Endothelial cell of umbilical vein (primary cell): Measurements from ENCODE around the gene MORN3. TPM values are rescaled to one million over a fixed set of nuclear protein-coding genes. Genes with fewer than 3 reads are reported as not detected.

Experiments
- BruUV-seq: library from RNA; stranded (reverse); fragments of 400-500 nt; replicated peaks from 2 replicates; lab custom pipeline; 2021; lab: Mats Ljungman, UMichigan
- CTCF ChIA-PET: fragments of 300-600, 350-600 bp; sonication (Branson Sonifier 250); formaldehyde crosslinking; loops from one replicate; lab custom pipeline; 2021; ENCODE audit warnings: antibody characterized with exemption, inconsistent platforms; lab: Charles Lee
- POLR2A ChIA-PET: fragments of 300-600, 350-600 bp; sonication (Branson Sonifier 250); formaldehyde crosslinking; loops from one replicate; lab custom pipeline; 2021; ENCODE audit warnings: antibody characterized with exemption, inconsistent platforms; lab: Charles Lee
- DNase-seq: peaks from one replicate; pipeline ENCODE4 v3.0.0-alpha.2; 2011; ENCODE audit warnings: low read depth, low spot score
- FAIRE-seq: peaks from 2 replicates; lab custom pipeline; 2011; peaks lifted over from hg19 to GRCh38; lab: Jason Lieb, UNC
- H2AFZ ChIP-seq: 2 replicates; pipeline ENCODE4 v1.6.0; 2012; ENCODE audit warnings: low read depth, low read length, control low read depth, inconsistent platforms
- H3K27ac ChIP-seq: 2 replicates; pipeline ENCODE4 v1.5.1; 2011; ENCODE audit warnings: low read depth, mild to moderate bottlenecking, control low read depth, low read length, moderate library complexity; ENCODE audit not compliant: insufficient read depth
- H3K27me3 ChIP-seq, 2 experiments: 2 replicates each; pipeline versions ENCODE4 v1.6.0 to v1.6.1; 2011; ENCODE audit warnings: low read length in 2 of 2, mixed read lengths in 1 of 2; ENCODE audit not compliant: control insufficient read depth in 2 of 2, insufficient read depth in 2 of 2
- H3K36me3 ChIP-seq, 2 experiments: 2 replicates in 1 of 2; 3 replicates in 1 of 2; pipeline ENCODE4 v1.5.1; 2011; ENCODE audit warnings: low read length in 2 of 2, mild to moderate bottlenecking in 1 of 2, moderate library complexity in 1 of 2; ENCODE audit not compliant: control insufficient read depth in 2 of 2, insufficient read depth in 2 of 2; ENCODE audit errors: extremely low read depth in 1 of 2
- H3K4me1 ChIP-seq: 3 replicates; pipeline ENCODE4 v1.5.1; 2011; ENCODE audit warnings: mild to moderate bottlenecking, low read length; ENCODE audit not compliant: control insufficient read depth, insufficient read depth; ENCODE audit errors: extremely low read depth
- H3K4me2 ChIP-seq: 2 replicates; pipeline ENCODE4 v1.6.1; 2011; ENCODE audit warnings: low read length, control low read depth, mixed read lengths; ENCODE audit not compliant: insufficient read depth
- H3K4me3 ChIP-seq, 3 experiments: fragments of 200-600 bp in 1 of 3; sonication (generic), shearing (Covaris generic) in 1 of 3; replicated peaks in 1 of 3; 2 replicates each; pipeline ENCODE4 v1.5.1; 2011 to 2016; ENCODE audit warnings: control low read depth in 3 of 3, low read length in 3 of 3, mild to moderate bottlenecking in 2 of 3, inconsistent platforms in 1 of 3, low read depth in 1 of 3, moderate library complexity in 1 of 3; ENCODE audit not compliant: insufficient read depth in 1 of 3
- H3K79me2 ChIP-seq: 2 replicates; pipeline ENCODE4 v1.6.0; 2012; ENCODE audit warnings: low read length, inconsistent platforms; ENCODE audit not compliant: control insufficient read depth, insufficient read depth
- H3K9ac ChIP-seq: replicated peaks from 2 replicates; pipeline ENCODE3; 2011; ENCODE audit warnings: low read length, control low read depth; ENCODE audit not compliant: insufficient read depth; ENCODE audit errors: extremely low read depth
- H3K9me1 ChIP-seq: replicated peaks from 3 replicates; pipeline ENCODE4 v1.6.0; 2011; ENCODE audit warnings: mild to moderate bottlenecking, low read length; ENCODE audit not compliant: control insufficient read depth, insufficient read depth; ENCODE audit errors: extremely low read depth
- H3K9me3 ChIP-seq: replicated peaks from 2 replicates; pipeline ENCODE4 v1.5.1; 2012; ENCODE audit warnings: low read length, inconsistent platforms; ENCODE audit not compliant: control insufficient read depth, insufficient read depth
- H4K20me1 ChIP-seq: replicated peaks from 2 replicates; pipeline ENCODE3; 2011; ENCODE audit warnings: mild to moderate bottlenecking, low read length; ENCODE audit not compliant: control insufficient read depth, insufficient read depth; ENCODE audit errors: extremely low read depth
- CTCF ChIP-seq, 2 donors: IDR thresholded peaks; 1 replicate in 1 of 2; 2 replicates in 1 of 2; pipeline ENCODE4 v1.5.1; 2011; ENCODE audit warnings: low read length in 2 of 2, mild to moderate bottlenecking in 2 of 2, moderate library complexity in 2 of 2, control low read depth in 1 of 2, inconsistent platforms in 1 of 2, low read depth in 1 of 2; ENCODE audit not compliant: insufficient read depth in 1 of 2; ENCODE audit errors: extremely low read depth in 1 of 2
- FOS ChIP-seq: IDR thresholded peaks from 2 replicates; pipeline ENCODE4 v1.6.1; 2011; ENCODE audit warnings: mild to moderate bottlenecking, low read length, moderate library complexity, borderline replicate concordance; ENCODE audit not compliant: insufficient read depth
- GATA2 ChIP-seq: IDR thresholded peaks from 2 replicates; pipeline ENCODE4 v1.7.0; 2011; ENCODE audit warnings: low read depth, mild to moderate bottlenecking, moderate library complexity, mixed read lengths, low read length; ENCODE audit not compliant: insufficient read length, insufficient read depth
- MAX ChIP-seq: IDR thresholded peaks from 2 replicates; pipeline ENCODE4 v1.6.1; 2011; ENCODE audit not compliant: insufficient read depth, insufficient read length
- POLR2A ChIP-seq: IDR thresholded peaks from 2 replicates; pipeline ENCODE4 v1.6.1; 2012; ENCODE audit warnings: low read depth, mild to moderate bottlenecking, control low read depth, low read length
- POLR2AphosphoS5 ChIP-seq: IDR thresholded peaks from 2 replicates; pipeline ENCODE4 v1.6.1; 2012; ENCODE audit warnings: low read depth, mild to moderate bottlenecking, control low read depth, low read length, moderate library complexity; ENCODE audit not compliant: insufficient read depth
- dilution Hi-C: fragments of 300-500 bp; cut with MboI; formaldehyde crosslinking; loops from one replicate; pipeline ENCODE4 v1.15.0; 2019; ENCODE audit warnings: low sequenced_read_pairs; ENCODE audit not compliant: extremely low pct_ligation_motif_present
- intact Hi-C: fragments of 100-400 bp; cut with micrococcal nuclease; formaldehyde crosslinking; loops from one replicate; pipeline ENCODE4 v1.10.0; 2022
- polyA plus RNA-seq, 4 experiments: library from polyadenylated mRNA; depleted of rRNA in 3 of 4; stranded (reverse) in 3 of 4; unstranded in 1 of 4; fragments of >200 nt; gene quantifications; 2 replicates each; pipeline versions ENCODE4 v1.2.1 to v1.2.3, GENCODE V29; 2011 to 2012; ENCODE audit warnings: missing spikeins in 1 of 4
- total RNA-seq: library from RNA; stranded (reverse); gene quantifications from 2 replicates; pipeline ENCODE4 v1.2.3, GENCODE V29; 2021

MORN3 gene
- total and polyA plus RNA-seq, 2 donors (not counting 3 experiments of a cell fraction or from before 2014, with no cell fraction given), result 0.66 to 0.73 TPM

- Histone ChIP-seq H3K27ac (peak within 1 kb of the TSS; percentile 75), H3K4me2 (peak within 1 kb of the TSS; percentile 99), H3K9ac (peak within 1 kb of the TSS; percentile 91), H3K4me3 (peak within 1 kb of the TSS; percentile 61 to 95 (median 91)), H3K9me1 (no peaks in the 10 kb centered on the region), H3K4me1 (peaks cover 18% of the 10 kb centered on the region), H3K9me3 (no peaks in the 10 kb centered on the region), H3K79me2 (peaks cover 12% of the 10 kb centered on the region), H4K20me1 (no peaks in the 10 kb centered on the region), H3K27me3 (no peaks in the 10 kb centered on the region), H2AFZ (peak within 1 kb of the TSS; percentile 97), H3K36me3 (no peaks in the 10 kb centered on the region)
- TF ChIP-seq MAX (peak; percentile 2), FOS (no peak), POLR2AphosphoS5 (peak; percentile 75), CTCF (IDR thresholded peaks at IDR 0.05; ENCODE audit: extremely low read depth in 1 of 2, insufficient read depth in 1 of 2, low read depth in 1 of 2, low read length in 2 of 2) (peak in 1 of 2 donors; percentile 15), GATA2 (no peak), POLR2A (peak; percentile 94)
- dilution Hi-C loops (no loop called here), intact Hi-C loops (loop anchor here (1.0 to 2.0 kb wide), 2 partner anchors 26 to 37 kb away; no protein-coding TSS in a partner anchor)
- DNase-seq, result peak; percentile 76
- CTCF ChIA-PET, result interaction anchor here (0.9 to 4.2 kb wide), 16 partner anchors 8 to 160 kb away, joined by 3 to 47 read pairs (median 5); partner anchors contain the start of gene RHOF
- no TSS peak for BruUV-seq
- POLR2A ChIA-PET, result no interaction called here
- FAIRE-seq, result peak; percentile 44
These were observed 43.2 kb upstream of the MORN3 start, which contains the start of gene TMEM120B for GRCh38 chr12:121712461-121713256. Gene TMEM120B, plus strand, starts transcription at chr12:121712752. Its CDS starts 144 bp downstream, at chr12:121712896.
